GM06990 (cell line): ENCODE data around the gene ESYT2.

ENCODE experiments used
- DNase-seq: peaks from one replicate; pipeline ENCODE4 v3.0.0-alpha.2; 2011; ENCODE audit not compliant: insufficient read length; ENCODE audit errors: extremely low read depth
- H3K27me3 ChIP-seq: replicated peaks from 2 replicates; pipeline ENCODE4 v1.6.0; 2011; ENCODE audit warnings: low read length; ENCODE audit not compliant: control insufficient read depth, insufficient read depth
- H3K36me3 ChIP-seq: 2 replicates; pipeline ENCODE4 v1.5.1; 2011; ENCODE audit warnings: low read length; ENCODE audit not compliant: control insufficient read depth, insufficient read depth
- H3K4me3 ChIP-seq: replicated peaks from 2 replicates; pipeline ENCODE4 v1.5.1; 2011; ENCODE audit warnings: low read depth, mild to moderate bottlenecking, control low read depth, low read length
- CTCF ChIP-seq: IDR thresholded peaks from 2 replicates; pipeline ENCODE4 v1.5.1; 2011; ENCODE audit warnings: low read length, control low read depth, mild to moderate bottlenecking, inconsistent platforms; ENCODE audit not compliant: insufficient read depth, poor library complexity, severe bottlenecking

Gene ESYT2

GRCh38 chr7:158798741-158799140 lies 30.6 kb downstream of the ESYT2 start:
- Histone ChIP-seq H3K36me3 (peaks cover 4% of the 10 kb centered on the region), H3K27me3 (no peaks in the 10 kb centered on the region), H3K4me3 (no peak overlapping the region)
- TF ChIP-seq CTCF: no peak
- no peak for DNase-seq

GRCh38 chr7:158796667-158797066 lies 32.6 kb downstream of the ESYT2 start:
- peaks cover 4% of the 10 kb centered on the region for H3K36me3 ChIP-seq
- DNase-seq: no peak
- no peaks in the 10 kb centered on the region for H3K27me3 ChIP-seq
- no peak for TF ChIP-seq CTCF
- no peak overlapping the region for H3K4me3 ChIP-seq

GRCh38 chr7:158795272-158795671 lies 34.0 kb downstream of the ESYT2 start:
- TF ChIP-seq CTCF: no peak
- Histone ChIP-seq H3K27me3 (no peaks in the 10 kb centered on the region), H3K36me3 (peaks cover 7% of the 10 kb centered on the region), H3K4me3 (no peak overlapping the region)
- no peak for DNase-seq

GRCh38 chr7:158791107-158791506 lies 38.2 kb downstream of the ESYT2 start:
- H3K27me3 ChIP-seq: no peaks in the 10 kb centered on the region
- DNase-seq: no peak
- no peak overlapping the region for H3K4me3 ChIP-seq
- peaks cover 5% of the 10 kb centered on the region for H3K36me3 ChIP-seq
- no peak for TF ChIP-seq CTCF

- H3K36me3 ChIP-seq: peaks cover 3% of the 10 kb centered on the region
- TF ChIP-seq CTCF: no peak
- DNase-seq: no peak
- H3K27me3 ChIP-seq: no peaks in the 10 kb centered on the region
- no peak overlapping the region for H3K4me3 ChIP-seq
These were observed 39.5 kb downstream of the ESYT2 start for GRCh38 chr7:158789842-158790241.

GRCh38 chr7:158786898-158787297 lies 42.4 kb downstream of the ESYT2 start:
- Histone ChIP-seq H3K4me3 (no peak overlapping the region), H3K27me3 (no peaks in the 10 kb centered on the region), H3K36me3 (peaks cover 5% of the 10 kb centered on the region)
- DNase-seq: no peak
- TF ChIP-seq CTCF: no peak
